HG03457 (cell line): ENCODE measurements around the gene KCNMB1.
"Not testable (repeated sequence)": the region's sequence is repeated elsewhere in the genome, so short reads cannot be mapped to it uniquely, and the experiment has no call there.

Experiments used
- ATAC-seq: cut with Tn5 transposase; IDR thresholded peaks from one replicate; pipeline ENCODE4 v1.9.1; 2021; ENCODE audit warnings: moderate number of reproducible peaks; ENCODE audit not compliant: unreplicated experiment

Gene KCNMB1

DNA sequence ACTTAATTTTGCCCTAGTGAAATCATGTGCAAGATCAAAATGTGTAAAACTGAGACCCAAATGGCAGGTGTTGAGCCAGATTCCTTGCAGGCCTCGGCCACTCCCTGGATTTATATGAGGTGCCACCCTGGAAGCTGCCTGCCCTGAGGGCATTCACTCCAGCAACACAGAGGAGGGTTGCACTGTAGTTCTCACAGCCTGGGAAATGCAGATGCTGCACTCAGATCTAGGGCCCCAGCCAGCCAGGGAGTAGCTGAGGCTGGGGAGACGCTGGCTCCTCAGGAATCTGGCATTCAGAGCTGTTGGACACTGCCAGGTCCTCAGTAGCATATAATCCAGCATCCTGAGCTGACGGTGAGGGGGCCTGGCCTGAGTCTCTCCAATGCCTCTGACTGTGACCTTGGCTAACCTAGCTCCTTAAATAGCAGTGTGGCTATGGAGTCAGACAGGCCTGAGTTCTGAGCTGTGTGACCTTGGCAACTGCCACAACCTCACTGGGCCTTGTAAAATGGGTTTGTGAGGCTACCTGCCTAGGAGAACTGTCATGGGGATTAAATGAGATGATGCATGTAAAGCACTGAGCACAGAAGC, 8.7 kb downstream of the KCNMB1 start:
- ATAC-seq = no peak

DNA sequence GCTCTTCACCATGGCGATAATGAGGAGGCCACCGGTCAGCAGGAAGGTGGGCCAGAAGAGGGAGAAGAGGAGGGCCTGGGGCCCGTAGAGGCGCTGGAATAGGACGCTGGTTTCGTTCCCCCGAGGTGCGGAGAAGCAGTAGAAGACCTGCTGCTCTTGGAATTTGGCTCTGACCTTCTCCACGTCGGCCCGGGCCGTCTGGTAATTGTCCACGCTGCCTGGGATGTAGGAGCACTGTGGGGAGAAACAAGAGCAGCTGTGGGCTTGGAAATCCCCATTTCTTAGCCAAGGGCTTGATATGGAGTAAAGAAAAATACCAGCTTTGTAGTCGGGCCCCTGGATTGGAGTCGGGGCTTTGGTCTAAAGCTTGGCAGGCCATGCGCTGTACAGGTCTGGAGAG, 10.4 kb downstream of the KCNMB1 start:
- ATAC-seq = no peak

DNA sequence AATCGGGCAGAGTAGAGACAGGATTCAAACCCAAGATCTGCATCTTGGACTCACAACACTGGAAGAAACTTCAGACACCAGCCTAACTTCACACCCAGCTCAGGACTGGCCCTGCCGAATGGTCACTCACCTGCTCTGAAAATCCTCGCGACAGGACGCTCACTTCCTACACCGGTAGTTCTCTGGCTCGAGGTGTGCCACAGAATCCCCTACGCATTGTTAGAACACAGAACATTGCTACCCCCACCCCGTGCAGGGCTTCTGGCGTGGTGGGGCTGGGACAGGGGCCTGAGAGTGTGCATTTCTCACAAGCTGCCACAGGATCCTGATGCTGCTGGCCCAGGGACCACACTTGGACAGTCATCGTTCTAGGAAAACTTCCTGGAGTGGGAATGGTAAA, 12.1 kb downstream of the KCNMB1 start:
- no peak for ATAC-seq

DNA sequence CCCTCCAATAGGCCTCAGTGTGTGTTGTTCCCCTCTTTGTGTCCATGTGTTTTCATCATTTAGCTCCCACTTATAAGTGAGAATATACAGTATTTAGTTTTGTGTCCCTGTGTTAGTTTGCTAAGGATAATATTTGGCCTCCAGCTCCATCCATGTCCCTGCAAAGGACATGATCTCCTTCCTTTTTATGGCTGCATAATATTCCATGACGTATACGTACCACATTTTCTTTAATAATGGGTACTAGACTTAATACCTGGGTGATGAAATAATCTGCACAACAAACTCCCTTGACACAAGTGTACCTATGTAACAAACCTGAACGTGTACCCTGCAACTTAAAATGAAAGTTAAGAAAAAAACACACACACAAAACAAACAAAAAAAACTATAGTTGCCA, 12.6 kb downstream of the KCNMB1 start:
- not testable (repeated sequence) for ATAC-seq

DNA sequence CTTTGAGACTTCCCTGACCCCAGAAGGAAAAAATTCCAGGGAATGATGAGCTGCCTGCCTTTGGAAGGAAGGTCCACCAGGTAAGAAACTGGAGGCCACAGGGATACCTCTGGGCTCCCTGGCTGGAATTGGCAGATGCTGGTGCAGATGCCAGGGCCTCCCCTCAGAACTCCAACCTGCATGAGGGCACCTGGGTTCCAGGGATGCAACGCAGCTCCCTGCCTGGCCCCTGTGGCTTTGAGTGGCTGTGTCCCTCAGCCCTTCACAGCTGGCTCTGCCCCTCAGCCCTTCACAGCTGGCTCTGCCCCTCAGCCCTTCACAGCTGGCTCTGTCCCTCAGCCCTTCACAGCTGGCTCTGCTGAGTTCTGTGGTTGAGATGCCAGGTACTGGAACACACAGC, 13.9 kb downstream of the KCNMB1 start:
- ATAC-seq = no peak

DNA sequence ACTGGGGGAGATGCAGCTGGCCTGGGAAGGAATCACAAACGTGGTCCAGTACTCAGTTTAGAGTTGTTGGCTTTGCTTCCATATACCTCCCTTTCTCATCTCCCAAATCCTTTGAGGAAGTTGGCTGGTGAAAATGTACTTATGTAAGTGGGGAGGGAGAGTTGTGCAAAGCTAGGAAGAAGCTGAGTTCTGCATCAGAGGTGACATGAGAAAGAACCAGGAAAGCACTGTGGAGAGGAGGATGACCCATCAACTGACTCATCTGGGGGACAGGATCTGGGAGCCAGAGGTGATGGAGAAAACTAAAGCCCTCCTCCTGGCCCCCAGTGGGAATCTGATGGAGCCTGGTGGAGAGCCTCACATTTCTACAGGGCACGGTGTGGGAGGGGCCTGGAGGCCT, 16.2 kb downstream of the KCNMB1 start:
- no peak for ATAC-seq

DNA sequence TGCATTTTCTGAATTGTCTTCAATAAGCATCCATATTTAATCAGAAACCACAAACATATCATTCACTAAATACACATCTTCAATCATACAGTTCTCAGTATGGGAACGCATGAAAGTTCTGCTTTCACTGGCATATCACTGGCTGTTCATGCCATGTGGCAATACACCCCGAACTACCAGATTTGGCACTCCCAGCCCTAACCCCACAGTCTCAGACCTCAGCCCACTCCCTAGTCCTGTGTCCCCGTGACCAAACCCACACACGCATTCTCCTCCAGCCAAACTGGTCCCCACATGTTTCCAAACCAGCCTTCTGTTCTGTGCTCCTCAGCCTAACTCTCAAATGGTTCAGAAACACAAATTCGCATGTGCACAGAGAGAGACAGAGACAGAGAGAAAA, 20.6 kb downstream of the KCNMB1 start:
- no peak for ATAC-seq

DNA sequence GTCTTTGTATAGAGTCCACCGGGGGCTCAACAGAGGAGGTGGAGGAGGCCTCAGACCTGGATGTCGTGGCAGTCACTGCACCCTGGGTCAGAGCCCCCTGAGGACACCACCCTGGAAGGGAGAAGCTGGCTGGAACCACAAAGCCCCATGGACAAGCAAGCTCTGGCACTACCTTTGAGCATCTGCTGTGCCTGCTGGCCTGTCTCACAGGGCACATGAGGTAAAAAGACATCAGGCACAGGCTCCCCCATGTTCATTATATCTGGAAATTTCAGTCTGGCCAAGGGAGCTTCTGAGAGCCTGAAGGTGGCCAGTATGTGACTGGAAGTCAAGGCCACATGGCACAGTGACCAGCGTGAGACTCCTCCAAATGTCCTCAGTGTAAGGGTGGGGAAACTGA, 22.9 kb downstream of the KCNMB1 start:
- ATAC-seq = no peak

DNA sequence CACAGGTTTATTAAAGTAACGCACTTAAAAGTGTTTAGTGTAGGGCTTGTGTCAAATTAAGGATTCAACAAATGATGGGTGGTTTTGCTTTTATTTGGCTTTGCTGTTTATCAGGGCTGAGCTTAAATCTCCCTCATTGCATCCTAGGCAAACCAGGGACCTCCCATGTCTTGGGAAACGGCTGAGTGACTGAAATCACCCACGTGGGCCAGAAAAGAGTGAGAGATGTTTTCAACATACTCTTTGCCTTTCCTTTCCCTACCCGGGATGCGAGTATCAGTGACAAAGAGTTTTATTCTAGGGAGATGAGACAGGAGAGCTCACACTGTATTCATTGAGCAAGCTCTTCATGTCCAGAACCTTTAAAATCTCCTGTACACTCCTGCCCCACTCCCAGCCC, 23.3 kb downstream of the KCNMB1 start:
- no peak for ATAC-seq

DNA sequence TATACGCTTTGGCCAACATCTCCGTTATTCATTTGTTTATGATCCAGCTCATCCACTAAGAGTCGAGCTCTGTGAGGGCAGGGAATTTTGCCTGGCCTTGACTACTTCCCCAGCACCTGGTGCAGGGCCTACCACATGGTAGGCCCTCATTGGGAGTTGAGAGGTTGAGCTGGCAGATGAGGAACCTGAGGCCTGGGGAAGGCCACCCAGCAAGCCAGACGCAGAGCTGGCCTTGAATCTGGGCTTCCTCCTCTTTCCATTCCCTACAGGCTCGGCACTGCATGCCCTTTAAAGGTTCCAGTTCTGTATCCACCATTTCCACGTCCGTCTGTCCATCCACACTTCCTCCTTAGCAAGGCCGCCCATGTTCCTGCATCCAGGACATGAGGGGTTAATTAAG, 24.2 kb downstream of the KCNMB1 start:
- ATAC-seq = no peak

DNA sequence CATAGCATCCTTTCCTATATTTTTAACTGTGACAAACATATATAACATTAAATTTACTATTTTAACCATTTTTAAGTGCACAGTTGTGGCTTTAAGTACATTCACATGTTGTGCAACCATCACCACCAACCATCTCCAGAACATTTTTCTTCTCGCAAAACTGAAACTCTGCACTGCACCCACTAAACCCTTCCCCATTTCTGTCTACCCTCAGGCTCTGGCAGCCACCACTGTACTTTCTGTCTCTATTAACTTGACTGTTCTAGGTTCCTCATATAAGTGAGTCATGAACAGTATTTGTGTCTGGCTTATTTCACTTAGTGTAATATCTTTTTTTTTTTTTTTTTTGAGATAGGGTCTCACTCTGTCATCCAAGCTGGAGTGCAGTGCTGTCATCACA, 25.5 kb downstream of the KCNMB1 start:
- no peak for ATAC-seq

DNA sequence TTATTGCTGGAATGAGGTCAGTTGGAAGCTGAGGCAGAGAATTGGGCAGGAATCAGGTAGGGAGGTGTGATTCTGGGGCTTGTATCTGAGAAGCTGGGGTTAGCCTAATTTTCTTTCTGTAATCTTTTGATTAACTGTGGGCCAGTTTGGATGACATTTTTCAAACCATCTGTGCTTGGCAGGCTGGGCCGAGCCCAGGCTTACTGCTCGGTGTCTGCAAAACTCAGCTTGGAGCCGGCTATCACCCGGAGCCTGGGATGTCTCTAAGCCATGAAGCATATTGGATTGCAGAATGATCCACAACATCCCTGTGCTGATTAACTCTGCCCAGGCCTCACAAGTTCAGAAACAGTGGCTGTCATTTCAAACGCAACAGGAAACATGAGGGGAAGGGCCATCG, 26.5 kb downstream of the KCNMB1 start:
- ATAC-seq = no peak

DNA sequence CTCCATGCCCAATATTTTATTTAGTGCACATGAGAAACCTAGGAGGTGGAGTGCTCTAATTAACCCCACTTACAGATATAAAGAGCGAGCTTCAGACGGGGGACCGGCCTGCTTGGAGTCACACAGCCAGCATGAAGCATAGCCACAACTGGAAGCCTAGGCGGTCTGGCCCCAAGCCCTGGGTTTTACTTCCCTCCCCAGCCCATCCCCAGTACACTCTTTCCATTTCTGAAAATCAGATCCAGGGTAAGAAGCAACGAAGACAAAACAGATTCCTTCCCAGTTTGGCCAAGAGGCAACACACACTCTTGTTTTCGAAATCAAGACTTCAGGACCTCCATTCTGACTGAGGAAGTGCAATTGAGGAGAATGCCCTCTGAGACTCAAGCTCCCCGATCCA, 27.1 kb downstream of the KCNMB1 start:
- ATAC-seq = no peak

DNA sequence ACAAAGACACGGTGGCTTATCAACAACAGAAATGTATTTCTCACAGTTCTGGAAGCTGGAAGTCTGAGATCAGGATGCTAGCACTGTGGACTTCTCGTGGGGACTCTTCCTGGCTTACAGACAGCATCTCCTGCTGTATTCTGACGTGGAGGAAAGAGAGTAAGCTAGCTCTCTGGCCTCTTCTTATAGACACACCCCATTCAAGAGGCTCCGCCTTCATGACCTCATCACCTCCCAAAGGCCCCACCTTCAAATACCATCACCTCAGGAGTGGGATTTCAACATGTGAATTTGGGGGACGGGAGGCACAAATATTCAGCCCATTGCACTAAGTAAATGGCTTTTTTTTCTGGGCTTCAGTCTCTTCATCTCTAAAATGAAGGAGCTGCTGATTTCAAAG, 27.6 kb downstream of the KCNMB1 start:
- ATAC-seq = no peak

DNA sequence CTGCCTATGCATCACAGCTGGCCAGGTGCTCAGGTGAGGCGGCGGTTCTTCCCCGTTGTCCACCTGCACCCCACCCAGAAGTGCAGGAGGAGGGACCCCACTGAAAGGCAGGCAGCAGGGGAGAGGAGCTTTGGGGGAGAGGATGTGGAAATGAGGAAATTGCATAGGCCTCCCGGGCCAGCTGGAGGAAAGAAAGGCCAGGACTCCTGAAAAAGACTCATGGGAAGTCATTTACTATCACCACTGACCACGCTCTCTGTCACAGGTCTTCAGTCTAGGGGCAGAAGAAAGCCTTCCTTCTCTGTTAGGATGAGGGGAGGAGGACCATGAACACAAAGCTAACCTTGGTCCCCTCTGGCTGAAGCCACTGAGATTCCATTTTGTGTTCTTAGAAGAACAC, 28.1 kb downstream of the KCNMB1 start:
- ATAC-seq = no peak

DNA sequence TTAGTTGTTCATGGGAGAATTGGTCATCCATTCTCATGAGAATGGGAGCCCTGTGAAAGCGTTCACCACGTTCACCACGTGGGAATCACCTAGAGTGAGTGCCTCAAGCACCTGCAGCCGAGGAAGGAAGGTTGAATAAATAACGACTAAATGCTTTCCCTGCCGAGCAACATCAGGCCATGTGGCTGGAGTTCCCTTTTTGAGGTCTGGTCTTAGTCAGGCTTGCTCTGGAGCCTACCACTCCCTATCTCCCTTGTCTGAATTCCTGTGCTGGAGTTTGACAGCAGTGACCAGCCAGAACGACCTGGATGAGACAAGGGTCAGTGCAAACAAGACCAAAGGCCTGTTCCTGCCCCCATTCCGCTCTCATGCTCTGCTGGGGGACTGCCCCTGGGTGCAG, 28.5 kb downstream of the KCNMB1 start:
- no peak for ATAC-seq

DNA sequence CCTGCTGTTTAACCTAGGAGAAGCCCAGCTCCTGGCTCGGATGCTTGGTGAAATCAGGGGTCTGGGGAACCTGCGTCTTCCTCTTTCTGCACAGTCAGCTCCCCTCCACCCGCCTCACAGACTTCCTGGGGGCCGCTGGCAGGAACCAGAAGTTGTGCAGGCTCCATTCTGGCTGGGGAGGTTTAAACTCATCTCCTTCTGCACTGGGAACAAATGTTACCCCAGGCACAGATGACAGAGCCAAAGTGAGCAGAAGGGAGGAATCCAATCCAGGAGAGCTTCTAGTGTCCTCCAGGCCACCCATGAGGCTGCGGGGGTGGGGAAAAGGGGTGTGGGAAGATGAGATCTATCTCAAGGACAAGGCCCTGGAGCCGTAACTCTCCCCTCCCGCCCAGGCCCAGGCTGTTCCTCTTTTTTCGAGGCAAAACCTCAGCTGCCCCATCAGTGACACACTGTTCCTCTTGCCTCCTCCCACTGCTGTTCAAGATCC, 31.2 kb downstream of the KCNMB1 start:
- no peak for ATAC-seq

DNA sequence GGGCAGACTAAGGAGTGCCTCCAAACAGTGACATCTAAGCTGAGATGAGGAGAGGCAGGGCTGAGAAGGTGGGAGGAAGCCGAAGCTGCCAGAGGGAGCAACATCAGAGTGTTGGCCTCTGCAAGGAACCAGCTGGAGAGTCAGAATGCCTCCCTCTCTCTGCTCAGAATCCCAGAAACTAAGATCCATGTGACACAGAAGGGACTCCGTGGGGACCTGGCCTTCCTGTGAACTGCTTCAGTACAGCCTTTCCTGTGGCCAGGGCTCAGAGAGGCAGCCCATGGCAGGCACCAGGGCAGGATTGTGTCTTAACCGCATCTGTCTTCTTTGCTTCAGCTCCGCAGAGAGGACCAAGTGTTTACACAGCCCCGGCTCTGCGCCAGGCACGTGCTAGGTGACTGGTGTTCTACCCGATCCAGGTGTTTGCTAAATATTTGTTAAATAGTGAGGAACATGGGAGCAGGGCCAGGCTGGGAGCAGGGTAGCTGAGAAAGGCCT, 33.5 kb downstream of the KCNMB1 start:
- no peak for ATAC-seq

DNA sequence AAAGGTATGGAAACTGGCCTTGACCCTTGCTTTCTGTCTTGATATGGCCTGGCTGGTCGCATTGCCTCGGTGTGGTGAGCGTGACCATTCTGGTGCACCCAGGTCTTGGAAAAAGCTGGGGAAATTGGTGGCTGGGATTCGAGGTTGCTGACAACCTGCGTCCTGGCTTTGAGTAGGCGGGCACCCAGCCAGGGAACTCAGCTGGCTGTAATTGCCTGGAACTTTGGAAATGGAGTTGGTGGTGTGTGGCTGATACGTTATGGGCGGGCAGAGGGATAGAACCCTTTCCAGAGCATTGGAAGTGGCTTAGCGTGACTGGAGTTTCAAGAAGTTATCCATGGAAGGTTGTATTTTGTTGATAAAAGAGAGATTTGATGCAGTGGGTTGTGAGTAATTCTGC, 35.2 kb downstream of the KCNMB1 start:
- no peak for ATAC-seq

DNA sequence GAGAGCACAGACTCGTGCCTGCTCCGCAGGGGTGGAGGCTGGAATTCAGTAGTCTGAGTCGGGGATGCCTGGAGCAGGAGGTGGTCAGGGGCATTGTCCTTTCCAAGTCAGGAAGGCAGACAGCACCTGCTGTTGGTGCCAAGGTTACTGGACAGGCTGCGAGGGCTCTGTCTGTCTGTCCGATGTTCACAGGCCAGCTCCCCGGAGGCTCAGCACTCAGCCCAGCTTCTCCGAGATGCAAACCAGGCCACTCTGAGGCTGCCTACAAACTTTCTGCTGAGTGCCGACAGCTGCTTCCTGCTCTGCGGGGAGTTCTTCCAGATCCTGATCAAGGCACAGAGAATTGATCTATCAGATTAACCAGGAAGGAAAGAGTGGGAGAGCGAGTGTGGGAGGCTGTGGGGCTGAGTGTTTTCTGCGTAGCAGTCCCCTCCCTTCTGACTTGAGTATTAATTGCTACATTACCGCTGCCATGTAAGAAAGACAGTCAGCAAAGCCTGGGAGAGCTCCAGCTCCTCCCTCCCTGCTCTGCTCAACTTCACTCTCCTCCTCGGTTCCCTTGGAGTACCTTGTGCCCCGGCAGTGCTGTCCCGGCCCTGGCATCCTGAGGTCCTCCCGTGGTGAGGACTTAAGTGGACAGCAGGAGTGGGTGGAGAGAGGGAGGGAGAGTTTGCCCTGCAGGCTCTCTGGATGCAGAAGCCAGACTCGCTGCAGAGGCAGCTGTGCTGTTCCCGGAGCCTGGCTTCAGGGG, 36.0 kb downstream of the KCNMB1 start:
- no peak for ATAC-seq

DNA sequence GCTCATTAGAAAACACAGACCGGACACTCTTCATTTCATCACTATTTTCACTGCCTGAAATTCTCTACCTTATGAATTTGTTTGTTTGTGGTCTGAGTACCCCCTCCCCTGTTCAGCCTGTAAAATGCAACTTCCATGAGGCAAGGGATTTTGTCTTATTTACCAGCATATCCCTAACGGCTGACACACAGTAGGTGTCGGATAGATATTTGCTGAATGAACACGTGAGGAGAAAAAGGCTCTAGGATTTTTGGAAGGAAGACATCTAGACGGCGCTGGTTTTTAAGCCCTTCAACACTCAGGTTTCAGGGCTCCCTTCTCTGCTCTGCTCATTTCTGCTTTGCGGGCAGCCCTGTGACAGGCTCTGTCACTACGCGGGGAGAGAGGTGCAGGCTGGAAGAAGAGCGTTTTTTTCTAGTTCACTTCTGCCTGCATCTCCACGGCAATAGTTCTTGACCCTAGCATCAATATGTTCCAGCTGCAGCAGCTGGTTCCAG, 41.0 kb downstream of the KCNMB1 start:
- no peak for ATAC-seq

DNA sequence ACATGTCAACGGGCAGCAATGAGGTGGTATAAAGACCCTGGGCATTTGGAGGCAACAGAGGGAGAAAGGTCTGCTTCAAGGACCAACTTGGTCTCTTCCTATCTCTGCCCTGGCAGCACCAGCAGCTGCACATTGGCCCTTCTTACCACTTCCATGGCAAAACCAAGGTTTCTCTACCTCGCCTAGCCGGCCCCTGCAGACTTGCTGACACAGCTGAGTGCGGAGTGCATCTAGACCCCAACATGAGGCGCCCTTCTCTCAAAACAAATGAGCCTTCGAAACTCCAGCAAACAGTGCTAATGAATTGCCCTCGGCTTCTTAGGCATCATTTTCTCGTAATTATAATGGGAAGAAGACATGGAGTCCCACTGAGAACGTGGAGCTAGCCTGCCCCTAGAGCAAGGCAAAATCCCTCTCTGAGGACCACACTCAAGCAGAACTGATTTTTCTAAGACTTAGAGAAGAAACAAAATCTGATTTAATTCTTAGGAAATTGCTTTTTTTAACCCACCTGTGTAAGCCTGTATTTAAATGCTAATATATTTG, 42.1 kb downstream of the KCNMB1 start:
- ATAC-seq = no peak
